GM21619 (cell line): ENCODE data around the gene GATM.

Experiments used
- ATAC-seq: cut with Tn5 transposase; IDR thresholded peaks from one replicate; pipeline ENCODE4 v1.9.1; 2021; ENCODE audit not compliant: unreplicated experiment

Gene GATM, protein sequence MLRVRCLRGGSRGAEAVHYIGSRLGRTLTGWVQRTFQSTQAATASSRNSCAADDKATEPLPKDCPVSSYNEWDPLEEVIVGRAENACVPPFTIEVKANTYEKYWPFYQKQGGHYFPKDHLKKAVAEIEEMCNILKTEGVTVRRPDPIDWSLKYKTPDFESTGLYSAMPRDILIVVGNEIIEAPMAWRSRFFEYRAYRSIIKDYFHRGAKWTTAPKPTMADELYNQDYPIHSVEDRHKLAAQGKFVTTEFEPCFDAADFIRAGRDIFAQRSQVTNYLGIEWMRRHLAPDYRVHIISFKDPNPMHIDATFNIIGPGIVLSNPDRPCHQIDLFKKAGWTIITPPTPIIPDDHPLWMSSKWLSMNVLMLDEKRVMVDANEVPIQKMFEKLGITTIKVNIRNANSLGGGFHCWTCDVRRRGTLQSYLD

DNA sequence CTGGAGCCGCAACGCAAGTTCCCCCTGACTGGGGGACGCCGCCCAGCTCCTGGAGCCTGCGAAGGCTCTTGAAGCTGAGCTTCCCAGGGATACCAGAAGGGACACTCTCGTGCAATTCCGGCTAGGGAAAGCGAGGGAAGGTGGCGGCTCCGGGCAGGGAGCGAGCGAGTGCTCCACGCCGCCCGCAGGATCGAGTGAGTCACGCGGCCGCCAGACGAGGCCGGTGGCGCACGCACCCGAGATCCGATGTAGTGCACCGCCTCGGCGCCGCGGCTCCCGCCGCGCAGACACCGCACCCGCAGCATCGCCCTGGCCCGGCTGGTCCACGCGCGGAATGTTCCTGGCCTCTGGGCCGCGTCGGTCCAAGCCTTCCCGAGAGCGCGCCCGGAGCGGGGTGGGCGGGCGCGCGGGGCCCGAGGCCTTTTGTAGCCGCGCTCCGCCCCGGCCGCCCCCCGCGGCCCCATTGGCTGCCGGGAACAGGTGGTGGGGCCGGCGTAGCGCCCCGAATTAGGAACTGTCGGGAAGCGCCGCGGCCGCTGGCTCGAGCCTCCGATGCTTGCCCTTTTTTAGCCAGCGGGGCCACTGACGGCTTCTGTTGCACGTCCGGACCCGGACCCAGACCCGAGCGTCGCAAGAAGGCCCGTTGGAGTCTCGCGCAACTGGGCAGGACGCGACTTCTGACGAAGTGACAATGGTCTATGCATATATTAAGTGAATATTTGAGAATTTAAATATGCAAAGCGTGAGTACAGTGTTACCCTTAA is at the start of gene GATM:
Gene GATM (minus strand): TSS at position 396 of the 764 bp plus-strand sequence. CDS start 91 bp downstream, at position 305.
- peak; percentile 81 for ATAC-seq

DNA sequence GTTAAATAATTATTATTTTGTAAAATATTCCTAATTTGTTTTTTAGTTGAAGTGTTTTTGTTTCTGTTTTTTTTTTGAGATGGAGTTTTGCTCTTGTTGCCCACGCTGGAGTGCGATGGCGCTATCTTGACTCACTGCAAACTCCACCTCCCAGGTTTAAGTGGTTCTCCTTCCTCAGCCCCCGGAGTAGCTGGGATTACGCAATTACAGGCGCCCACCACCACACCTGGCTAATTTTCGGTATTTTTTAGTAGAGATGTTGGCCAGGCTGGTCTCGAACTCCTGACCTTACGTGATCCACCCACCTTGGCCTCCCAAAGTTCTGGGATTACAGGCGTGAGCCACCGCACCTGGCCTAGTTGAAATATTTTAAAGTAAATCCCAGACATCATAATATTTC is 48.7 kb upstream of the GATM start:
- no peak for ATAC-seq

DNA sequence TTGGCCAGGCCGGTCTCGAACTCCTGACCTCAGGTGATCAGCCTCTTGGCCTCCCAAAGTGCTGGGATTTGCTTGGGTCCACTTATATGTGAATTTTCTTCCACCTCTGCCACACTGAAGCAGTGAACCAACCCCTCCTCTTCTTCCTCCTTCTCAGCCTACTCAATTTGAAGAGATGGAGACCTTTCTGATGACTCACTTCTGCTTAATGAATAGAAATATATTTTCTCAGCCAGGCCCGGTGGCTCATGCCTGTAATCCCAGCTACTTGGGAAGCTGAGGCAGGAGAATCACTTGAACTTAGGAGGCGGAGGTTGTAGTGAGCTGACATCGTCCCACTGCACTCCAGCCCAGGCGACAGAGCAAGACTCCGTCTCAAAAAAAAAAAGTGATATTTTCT is 46.8 kb upstream of the GATM start:
- ATAC-seq: no peak

DNA sequence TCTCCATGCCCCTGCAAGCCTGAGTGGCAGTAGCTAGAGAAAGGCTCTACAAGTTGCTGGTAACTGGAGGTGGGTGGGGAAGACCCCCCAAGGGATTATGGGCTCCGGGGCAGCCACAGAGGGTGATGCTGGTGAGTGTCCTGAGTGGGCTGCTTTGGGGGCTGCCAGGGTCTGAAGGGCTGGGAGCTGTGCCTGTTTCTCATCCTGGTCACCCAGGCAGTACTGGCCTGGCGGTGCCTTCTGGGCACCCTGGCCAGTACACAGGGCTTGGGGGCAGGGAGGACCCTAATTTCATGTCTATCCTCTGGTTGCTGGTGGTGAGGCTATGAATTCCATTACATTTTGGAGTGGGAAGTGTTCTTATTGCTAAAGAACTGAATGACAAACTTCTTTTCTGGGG is 46.1 kb upstream of the GATM start:
- ATAC-seq: no peak

DNA sequence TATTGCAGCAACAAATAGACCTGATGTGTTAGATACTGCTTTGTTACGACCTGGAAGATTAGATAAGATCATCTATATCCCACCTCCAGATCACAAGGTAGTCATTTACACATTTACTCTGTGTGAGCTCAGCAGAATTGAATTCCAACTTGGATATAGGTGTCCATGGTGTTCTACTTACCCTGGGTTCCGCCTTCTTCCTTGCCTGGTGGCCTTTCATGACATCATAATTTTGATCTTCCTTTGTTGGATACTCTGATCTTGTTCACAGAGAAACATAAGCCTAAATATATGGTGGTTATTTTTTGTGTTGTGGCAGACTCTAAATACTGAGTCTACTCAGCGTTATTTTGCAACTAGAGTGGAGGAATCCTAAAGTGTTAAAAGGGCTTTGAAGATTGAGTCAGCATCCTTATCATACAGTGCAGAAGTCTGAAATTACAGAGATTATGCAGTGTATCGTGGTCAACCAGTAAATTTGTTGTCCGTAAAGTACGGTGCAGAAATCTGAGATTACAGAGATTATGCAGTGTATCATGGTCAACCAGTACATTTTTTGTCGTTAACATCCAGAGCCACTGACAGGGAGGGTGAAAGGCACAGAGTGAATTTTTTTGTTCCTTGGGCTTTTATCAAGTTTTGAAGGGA is 39.1 kb upstream of the GATM start:
- ATAC-seq: no peak

DNA sequence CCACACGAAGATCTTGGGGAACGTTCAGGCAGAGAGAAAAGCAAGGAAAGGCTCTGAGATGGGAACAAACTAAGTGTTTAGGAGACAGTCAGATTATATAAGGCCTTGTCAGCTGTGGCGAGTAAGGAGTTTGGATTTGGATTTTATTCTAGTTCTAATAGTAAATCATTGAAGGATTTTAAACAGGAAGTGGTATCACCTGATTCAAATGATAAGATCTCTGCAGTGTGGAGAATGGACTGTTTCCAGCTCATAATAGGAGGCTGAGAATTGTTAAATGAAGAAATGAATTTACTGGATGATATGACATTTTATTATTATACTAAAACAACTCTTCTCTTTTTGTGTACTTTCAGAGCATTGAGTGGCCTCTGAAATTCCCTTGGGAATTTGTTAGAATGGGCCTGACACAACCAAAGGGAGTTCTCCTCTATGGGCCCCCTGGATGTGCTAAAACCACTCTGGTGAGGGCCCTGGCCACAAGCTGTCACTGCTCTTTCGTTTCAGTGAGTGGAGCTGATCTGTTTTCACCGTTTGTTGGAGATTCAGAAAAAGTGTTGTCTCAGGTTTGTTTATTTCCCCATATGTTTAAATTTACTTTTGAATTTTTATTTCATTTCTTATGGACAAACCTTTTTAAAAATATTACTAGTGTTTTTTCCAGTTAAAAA is 36.0 kb upstream of the GATM start:
- ATAC-seq: no peak

DNA sequence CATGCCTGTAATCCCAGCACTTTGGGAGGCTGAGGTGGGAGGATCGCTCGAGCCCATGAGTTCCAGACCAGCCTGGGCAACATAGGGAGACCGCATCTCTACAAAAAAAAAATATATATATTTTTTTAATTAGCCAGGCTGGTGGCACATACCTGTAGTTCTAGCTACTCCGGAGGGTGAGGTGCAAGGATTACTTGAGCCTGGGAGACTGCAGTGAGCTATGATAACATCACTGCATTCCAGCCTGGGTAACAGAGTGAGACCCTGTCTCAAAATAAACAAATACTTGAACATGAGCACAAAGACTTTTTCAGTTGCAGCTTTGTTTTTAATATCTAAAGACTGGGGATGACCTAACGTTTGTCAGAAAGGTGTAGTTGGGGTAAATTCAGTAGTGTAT is 31.3 kb upstream of the GATM start:
- ATAC-seq: no peak

DNA sequence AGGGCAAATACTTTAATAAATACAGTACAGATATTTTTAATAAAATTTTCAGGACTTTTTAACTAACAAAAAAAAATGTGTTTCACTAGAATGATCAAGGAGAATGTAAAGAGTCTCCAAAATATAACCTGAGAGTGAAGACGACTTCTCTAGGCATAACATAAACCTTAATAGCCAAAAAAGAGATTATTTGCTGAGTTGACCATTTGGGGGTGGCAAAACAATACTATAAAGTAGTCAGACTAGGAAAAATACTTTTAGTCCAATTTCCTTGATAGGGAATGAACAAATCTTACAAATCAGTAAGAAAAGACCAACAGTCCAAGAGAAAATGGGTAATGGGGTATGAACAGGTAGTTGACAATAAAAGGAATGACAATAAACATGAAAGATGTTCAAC is 29.4 kb upstream of the GATM start:
- ATAC-seq: no peak

DNA sequence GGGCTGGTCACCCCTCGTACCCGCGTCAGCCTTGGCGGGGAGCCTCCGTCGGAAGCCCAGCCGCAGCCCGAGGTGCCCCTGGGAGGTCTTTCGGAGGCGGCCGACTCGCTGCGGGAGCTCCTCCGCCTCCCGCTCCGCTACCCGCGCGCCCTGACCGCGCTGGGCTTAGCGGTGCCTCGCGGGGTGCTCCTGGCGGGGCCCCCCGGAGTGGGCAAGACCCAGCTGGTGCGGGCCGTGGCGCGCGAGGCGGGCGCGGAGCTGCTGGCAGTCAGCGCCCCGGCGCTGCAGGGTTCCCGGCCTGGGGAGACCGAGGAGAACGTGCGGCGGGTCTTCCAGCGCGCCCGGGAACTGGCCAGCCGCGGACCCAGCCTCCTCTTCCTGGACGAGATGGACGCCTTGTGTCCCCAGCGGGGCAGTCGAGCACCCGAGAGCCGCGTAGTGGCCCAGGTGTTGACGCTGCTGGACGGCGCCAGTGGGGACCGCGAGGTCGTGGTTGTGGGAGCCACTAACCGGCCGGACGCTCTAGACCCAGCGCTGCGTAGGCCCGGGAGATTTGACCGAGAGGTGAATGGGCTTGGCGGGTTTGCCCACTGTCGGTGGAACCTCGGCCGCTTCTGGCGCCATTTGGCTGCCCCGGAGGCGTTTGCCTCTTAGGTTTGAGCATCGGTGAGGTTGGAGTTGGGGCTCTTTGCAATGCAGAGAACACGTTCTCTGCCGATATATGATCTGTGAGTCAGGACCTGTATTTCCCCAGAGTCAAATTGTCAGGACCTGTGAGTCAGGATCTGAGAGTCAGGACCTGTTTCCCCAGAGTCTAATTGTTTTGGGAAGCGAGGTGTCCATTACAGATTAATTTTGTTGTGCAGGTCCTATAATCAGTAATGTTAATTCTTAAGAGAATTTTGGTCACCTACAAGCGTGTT is 24.9 kb upstream of the GATM start:
- ATAC-seq: peak; percentile 22

DNA sequence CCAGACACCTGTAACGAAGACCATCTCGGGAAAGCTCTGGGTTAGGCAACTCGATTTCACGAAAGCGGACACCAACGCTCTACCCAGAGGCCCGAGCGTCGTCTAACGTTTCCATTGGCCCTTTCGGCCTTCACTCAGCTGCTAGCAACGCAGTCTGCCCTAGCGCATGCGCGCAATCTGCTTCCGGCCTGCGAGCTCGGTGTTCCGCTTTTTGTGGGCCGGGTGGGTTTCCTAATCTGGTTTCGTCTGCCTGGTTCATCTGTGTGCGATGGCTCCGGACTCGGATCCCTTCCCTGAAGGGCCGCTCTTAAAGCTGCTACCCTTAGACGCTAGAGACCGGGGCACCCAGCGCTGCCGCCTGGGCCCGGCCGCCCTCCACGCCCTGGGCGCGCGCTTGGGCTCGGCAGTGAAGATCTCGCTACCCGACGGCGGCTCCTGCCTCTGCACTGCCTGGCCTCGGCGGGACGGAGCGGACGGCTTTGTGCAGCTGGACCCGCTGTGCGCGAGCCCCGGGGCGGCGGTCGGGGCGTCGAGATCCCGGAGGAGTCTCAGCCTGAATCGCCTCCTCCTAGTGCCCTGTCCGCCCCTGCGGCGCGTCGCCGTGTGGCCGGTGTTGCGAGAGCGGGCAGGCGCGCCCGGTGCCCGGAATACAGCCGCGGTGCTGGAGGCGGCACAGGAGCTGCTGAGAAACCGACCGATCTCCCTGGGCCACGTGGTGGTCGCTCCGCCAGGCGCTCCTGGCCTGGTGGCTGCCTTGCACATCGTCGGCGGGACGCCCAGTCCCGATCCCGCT is 24.0 kb upstream of the GATM start:
- peak; percentile 86 for ATAC-seq

DNA sequence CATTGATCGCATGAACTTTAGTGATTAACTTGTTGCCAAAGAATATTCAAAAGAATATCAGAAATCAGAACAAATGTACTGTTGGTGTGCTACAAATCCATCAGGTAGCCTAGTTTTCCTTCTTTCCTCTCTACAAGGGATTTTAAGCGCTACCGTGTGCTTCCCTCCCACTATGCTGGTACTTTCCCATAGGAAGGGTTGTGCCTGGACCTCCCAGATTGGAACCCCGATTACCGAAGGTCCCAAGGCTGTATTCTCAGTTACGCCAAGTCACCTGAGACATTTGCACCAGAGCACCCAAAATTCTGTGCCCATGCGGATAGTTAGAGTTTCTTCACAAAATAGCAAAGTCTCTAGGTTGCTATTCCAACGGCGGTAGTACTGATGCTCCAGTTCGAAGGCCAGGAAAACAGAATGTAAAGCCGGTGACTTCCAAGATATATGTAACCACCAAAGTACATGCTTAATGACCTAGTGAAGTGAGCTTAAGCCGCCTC is 23.4 kb upstream of the GATM start:
- ATAC-seq: peak; percentile 5

DNA sequence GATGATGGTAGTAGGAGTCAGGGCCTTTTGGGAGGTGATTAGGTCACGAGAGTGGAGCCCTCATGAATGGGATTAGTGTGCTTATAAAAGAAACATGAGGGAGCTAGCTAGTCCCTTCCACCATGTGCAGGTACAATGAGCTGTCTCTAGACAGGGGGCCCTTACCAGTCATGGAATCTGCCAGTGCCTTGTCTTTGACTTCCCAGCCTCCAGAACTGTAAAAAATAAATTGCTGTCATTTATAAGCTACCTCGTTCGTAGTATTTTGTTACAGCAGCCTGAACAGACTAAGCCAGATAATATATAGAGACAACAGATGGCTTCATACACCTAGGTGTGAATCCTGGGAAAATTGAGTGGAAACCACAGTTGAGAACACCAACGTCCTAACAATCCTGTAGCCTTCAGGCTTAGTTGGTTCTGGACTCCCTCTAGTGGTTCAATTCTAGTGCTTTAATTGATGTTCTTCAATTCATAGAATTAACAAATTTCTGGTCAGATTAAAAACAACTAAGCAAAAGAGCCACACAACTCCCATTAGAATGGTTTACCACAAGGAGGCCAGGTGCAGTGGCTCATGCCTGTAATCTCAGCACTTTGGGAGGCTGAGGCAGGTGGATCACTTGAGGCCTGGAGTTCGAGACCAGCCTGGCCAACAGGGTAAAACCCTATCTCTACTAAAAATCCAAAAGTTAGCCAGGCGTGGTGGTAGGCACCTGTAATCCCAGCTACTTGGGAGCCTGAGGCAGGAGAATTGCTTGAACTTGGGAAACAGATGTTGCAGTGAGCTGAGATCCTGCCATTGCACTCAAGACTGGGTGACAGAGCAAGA is 21.3 kb upstream of the GATM start:
- no peak for ATAC-seq

DNA sequence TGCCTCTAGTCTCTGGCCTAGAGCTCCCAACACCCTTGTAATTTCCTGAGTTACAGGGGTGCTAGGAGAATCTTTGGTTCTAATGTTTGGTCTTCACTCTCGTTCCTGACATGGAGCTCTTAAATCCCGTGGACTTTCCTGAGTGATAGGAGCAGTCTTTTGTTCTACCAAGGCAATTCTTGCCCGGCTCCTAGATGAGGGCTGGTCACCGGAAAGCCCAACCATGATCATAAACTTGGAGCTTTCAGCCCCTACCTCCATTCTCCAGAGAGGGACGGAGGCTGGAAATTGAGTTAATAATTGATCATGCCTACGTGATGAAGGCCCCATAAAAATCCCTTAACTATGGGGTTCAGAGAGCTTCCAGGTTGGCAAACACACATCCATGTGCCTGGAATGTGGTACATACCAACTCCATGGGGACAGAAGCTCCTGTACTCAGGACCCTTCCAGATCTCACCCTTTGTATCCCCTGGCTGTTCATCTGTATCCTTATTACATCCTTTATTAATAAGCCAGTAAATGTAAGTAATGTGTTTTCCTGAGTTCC is 18.8 kb upstream of the GATM start:
- no peak for ATAC-seq

DNA sequence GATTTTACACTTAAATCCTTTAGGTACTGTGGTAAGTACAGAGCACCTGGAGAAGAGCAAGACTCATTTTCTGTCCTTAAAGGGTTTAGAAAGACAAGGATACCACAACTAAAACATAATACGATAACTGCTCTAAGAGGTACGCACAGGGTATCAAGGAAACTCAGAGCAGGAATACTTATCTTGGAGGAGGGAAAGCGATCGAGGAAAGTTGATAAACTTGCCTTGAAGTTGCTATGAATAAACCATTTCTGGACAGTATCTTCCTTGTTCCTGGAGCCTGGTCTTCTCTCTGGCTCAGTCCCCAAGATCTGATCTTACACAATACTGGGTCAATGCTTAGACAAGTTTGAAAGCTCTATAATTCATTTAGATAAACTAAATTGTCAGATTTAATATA is 17.6 kb upstream of the GATM start:
- no peak for ATAC-seq

DNA sequence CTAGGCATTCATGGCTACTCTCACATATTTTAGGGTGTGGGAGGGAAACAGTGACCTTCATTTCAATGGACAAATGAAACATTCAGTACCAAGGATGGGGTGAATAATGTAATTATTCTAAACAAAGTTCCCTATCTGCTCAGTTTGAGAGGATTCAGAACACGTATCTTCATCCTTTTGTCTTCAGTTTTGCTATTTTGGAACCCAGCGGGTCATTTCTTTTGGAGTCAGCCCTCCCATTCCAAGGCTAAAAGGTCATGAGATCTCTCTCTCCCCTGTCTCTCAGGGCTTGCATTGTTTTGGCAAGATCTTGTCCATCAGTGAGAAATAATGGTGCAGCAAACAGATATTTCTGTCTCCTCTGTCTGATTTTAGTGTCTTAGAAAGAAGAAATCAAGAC is 16.3 kb upstream of the GATM start:
- no peak for ATAC-seq

DNA sequence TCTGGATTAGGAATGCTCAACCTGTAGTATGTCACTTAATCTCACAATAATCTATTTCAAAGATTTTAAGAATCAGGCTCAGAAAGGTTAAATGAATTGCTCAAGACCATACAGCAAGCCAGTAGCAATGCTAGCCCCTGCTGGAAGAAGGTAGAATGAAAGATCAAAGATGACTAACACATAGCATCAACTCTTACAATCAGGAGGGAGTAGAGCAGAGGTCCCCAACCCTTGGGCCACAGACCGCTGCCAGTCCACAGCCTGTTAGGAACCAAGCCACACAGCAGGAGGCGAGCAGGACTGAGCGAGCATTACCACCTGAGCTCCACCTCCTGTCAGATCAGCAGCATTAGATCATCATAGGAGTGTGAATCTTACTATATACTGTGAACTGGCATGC is 15.5 kb upstream of the GATM start:
- no peak for ATAC-seq

DNA sequence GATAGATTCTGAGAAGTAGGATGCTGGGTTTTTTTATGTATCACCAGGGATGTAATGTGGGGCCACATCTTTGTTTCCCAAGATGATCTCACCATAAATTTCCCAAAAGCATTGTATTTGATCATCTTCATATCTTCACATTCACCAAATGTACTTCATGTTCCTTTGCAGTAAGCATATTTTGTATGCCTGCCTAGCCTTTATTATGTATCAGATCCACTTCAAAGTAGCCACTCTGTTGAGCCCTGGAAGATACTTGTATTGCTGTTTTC is 14.2 kb upstream of the GATM start:
- ATAC-seq: no peak
